ENCODE measurements around the gene SPOUT1. TPM values are rescaled to one million over a fixed set of nuclear protein-coding genes. Genes with fewer than 3 reads are reported as not detected.

SPOUT1 gene
- total and polyA plus RNA-seq, 10 of the 15 experiments (the other 5 are each of a cell fraction or from before 2014, with no cell fraction given): 5.7 to 95.0 (median 40.6) TPM

DNA sequence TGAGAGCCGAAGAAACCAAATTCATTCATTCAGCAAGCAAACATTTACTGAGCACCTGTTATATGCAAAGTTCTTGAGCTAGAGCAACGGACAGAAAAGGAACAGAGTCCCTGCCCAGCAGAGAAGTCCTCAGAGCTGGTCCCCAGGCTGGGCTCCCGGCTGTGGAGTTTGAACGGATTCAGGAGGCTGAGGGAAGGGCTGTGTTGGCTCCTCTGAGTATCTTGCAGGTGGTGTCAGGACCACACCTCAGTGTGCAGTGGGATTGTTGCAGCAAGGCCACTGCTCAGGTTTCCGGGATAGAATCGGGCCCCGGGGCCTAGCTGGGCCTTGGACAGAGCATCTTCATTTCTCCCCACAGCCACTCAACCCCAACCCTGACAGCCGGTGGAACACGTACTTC is 37.5 kb downstream of the SPOUT1 start:
- Histone ChIP-seq H3K36me3 (ENCODE audit: control insufficient read depth in 2 of 2, insufficient read depth in 2 of 2, low read length in 1 of 2) (peaks cover 1 to 13% of the 10 kb centered on the region in 2 experiments), H3K79me2 (ENCODE audit: control insufficient read depth, insufficient read depth, low read length) (peaks cover 16% of the 10 kb centered on the region), H3K27me3 (replicated peaks in 1 of 2; ENCODE audit: control insufficient read depth in 2 of 2, insufficient read depth in 2 of 2, low read length in 1 of 2) (no peaks in the 10 kb centered on the region), H3K27ac (ENCODE audit: control insufficient read depth, insufficient read depth) (no peak overlapping the region), H3K4me2 (ENCODE audit: control insufficient read depth, insufficient read depth) (no peak overlapping the region), H4K20me1 (ENCODE audit: control insufficient read depth, insufficient read depth) (no peaks in the 10 kb centered on the region), H2AFZ (ENCODE audit: control insufficient read depth, low read depth, low read length) (no peak overlapping the region), H3K4me1 (ENCODE audit: control insufficient read depth, insufficient read depth, low read length) (peaks cover 10% of the 10 kb centered on the region), H3K4me3 (no peak overlapping the region), H3K9me3 (replicated peaks; ENCODE audit: control insufficient read depth, insufficient read depth, low read length) (no peaks in the 10 kb centered on the region), H3K9ac (ENCODE audit: control insufficient read depth, insufficient read depth, low read length) (no peak overlapping the region)
- no peak for ATAC-seq
- intact Hi-C loops (cut with micrococcal nuclease; ENCODE audit: unreplicated experiment) (no loop called here), in situ Hi-C loops (cut with MboI) (no loop called here)
- BruUV-seq (replicated peaks): no TSS peak
- over 99% methylated on average over 9 of the region's 9 CpGs for WGBS (ENCODE audit: insufficient coverage, insufficient replicate concordance, low lambda C conversion rate, missing lambda C conversion rate)
- CTCF ChIA-PET: interaction anchor here (1.1 kb wide), 1 partner anchor 26 kb away, joined by 3 read pairs; the partner anchor contains the start of gene ENDOG
- RAD21 ChIA-PET (ENCODE audit: unreplicated experiment): no interaction called here
- DNase-seq (ENCODE audit: low read depth, low spot score): no peak
- POLR2A ChIA-PET: no interaction called here
- SMC1A ChIA-PET (ENCODE audit: uncharacterized antibody, unreplicated experiment): interaction anchor here (0.5 to 0.6 kb wide), 3 partner anchors 8 to 114 kb away, joined by 3 read pairs; no protein-coding TSS in a partner anchor
- FAIRE-seq: no peak
- TF ChIP-seq CEBPB (IDR thresholded peaks at IDR 0.05; ENCODE audit: borderline replicate concordance in 1 of 2, low read depth in 2 of 2, low read length in 2 of 2): no peak
- no peak for TF ChIP-seq WRNIP1 (IDR thresholded peaks at IDR 0.05; ENCODE audit: borderline replicate concordance, low read depth, low read length)
- TF ChIP-seq SMC3 (IDR thresholded peaks at IDR 0.05; ENCODE audit: borderline replicate concordance, low read length): no peak
- no peak for TF ChIP-seq HDAC6 (IDR thresholded peaks at IDR 0.05; ENCODE audit: unreplicated experiment)
- TF ChIP-seq SMARCA5 (IDR thresholded peaks at IDR 0.05): no peak
- no peak for TF ChIP-seq EP300 (IDR thresholded peaks at IDR 0.05; ENCODE audit: borderline replicate concordance in 1 of 2, control insufficient read depth in 1 of 2, low read depth in 2 of 2, low read length in 2 of 2)
- TF ChIP-seq, protein P1, sequence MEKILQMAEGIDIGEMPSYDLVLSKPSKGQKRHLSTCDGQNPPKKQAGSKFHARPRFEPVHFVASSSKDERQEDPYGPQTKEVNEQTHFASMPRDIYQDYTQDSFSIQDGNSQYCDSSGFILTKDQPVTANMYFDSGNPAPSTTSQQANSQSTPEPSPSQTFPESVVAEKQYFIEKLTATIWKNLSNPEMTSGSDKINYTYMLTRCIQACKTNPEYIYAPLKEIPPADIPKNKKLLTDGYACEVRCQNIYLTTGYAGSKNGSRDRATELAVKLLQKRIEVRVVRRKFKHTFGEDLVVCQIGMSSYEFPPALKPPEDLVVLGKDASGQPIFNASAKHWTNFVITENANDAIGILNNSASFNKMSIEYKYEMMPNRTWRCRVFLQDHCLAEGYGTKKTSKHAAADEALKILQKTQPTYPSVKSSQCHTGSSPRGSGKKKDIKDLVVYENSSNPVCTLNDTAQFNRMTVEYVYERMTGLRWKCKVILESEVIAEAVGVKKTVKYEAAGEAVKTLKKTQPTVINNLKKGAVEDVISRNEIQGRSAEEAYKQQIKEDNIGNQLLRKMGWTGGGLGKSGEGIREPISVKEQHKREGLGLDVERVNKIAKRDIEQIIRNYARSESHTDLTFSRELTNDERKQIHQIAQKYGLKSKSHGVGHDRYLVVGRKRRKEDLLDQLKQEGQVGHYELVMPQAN (conservative IDR thresholded peaks at IDR 0.05): no peak
- TF ChIP-seq ZBTB33 (IDR thresholded peaks at IDR 0.05): no peak
- no peak for TF ChIP-seq RELA (IDR thresholded peaks at IDR 0.05; ENCODE audit: borderline replicate concordance, partially characterized antibody)
- TF ChIP-seq, protein P2, sequence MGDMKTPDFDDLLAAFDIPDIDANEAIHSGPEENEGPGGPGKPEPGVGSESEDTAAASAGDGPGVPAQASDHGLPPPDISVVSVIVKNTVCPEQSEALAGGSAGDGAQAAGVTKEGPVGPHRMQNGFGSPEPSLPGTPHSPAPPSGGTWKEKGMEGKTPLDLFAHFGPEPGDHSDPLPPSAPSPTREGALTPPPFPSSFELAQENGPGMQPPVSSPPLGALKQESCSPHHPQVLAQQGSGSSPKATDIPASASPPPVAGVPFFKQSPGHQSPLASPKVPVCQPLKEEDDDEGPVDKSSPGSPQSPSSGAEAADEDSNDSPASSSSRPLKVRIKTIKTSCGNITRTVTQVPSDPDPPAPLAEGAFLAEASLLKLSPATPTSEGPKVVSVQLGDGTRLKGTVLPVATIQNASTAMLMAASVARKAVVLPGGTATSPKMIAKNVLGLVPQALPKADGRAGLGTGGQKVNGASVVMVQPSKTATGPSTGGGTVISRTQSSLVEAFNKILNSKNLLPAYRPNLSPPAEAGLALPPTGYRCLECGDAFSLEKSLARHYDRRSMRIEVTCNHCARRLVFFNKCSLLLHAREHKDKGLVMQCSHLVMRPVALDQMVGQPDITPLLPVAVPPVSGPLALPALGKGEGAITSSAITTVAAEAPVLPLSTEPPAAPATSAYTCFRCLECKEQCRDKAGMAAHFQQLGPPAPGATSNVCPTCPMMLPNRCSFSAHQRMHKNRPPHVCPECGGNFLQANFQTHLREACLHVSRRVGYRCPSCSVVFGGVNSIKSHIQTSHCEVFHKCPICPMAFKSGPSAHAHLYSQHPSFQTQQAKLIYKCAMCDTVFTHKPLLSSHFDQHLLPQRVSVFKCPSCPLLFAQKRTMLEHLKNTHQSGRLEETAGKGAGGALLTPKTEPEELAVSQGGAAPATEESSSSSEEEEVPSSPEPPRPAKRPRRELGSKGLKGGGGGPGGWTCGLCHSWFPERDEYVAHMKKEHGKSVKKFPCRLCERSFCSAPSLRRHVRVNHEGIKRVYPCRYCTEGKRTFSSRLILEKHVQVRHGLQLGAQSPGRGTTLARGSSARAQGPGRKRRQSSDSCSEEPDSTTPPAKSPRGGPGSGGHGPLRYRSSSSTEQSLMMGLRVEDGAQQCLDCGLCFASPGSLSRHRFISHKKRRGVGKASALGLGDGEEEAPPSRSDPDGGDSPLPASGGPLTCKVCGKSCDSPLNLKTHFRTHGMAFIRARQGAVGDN (IDR thresholded peaks at IDR 0.05): no peak
- TF ChIP-seq ZNF217 (IDR thresholded peaks at IDR 0.05): no peak
- TF ChIP-seq BCL11A (IDR thresholded peaks at IDR 0.05; ENCODE audit: low read depth, low read length): no peak
- no peak for TF ChIP-seq GABPA (IDR thresholded peaks at IDR 0.05; ENCODE audit: low read depth)
- no peak for TF ChIP-seq POU2F2 (IDR thresholded peaks at IDR 0.05; ENCODE audit: borderline replicate concordance, low read depth, low read length)
- no peak for TF ChIP-seq ZNF274 (IDR thresholded peaks at IDR 0.05; ENCODE audit: insufficient read depth, insufficient read length)

Data from GM12878 (cell line).